Measurements from ENCODE around the gene KRTAP5-1. TPM values are rescaled to one million over a fixed set of nuclear protein-coding genes. Genes with fewer than 3 reads are reported as not detected.

The KRTAP5-1 gene
- total RNA-seq, 6 experiments from 2014 or later = not detected

- no peak for DNase-seq
- no peaks in the 10 kb centered on the region for H3K36me3 Mint-ChIP-seq (ENCODE audit: low read depth)
- no peak overlapping the region for H3K27ac Mint-ChIP-seq
- no peak overlapping the region for H3K4me3 Mint-ChIP-seq
- peaks cover 4% of the 10 kb centered on the region; the same call in 1 of the 2 replicates for H3K9me3 Mint-ChIP-seq
- H3K27me3 Mint-ChIP-seq (ENCODE audit: insufficient read depth) = peaks cover 32% of the 10 kb centered on the region
- no peak for TF ChIP-seq CTCF (IDR thresholded peaks at IDR 0.05)
- no peaks in the 10 kb centered on the region for H3K4me1 Mint-ChIP-seq (ENCODE audit: low read depth)
These were observed 42.8 kb downstream of the KRTAP5-1 start for GRCh38 chr11:1542267-1542666.

- Mint-ChIP-seq H3K36me3 (ENCODE audit: low read depth) (no peaks in the 10 kb centered on the region), H3K4me1 (ENCODE audit: low read depth) (no peaks in the 10 kb centered on the region), H3K27ac (no peak overlapping the region), H3K9me3 (peaks cover 4% of the 10 kb centered on the region; the same call in 1 of the 2 replicates), H3K27me3 (ENCODE audit: insufficient read depth) (peaks cover 35% of the 10 kb centered on the region), H3K4me3 (no peak overlapping the region)
- DNase-seq = no peak
- no peak for TF ChIP-seq CTCF (IDR thresholded peaks at IDR 0.05)
These were observed 43.4 kb downstream of the KRTAP5-1 start for GRCh38 chr11:1541474-1542204.

GRCh38 chr11:1540074-1540473, 45.0 kb downstream of the KRTAP5-1 start:
- DNase-seq = no peak
- H3K27me3 Mint-ChIP-seq (ENCODE audit: insufficient read depth) = peaks cover 31% of the 10 kb centered on the region
- H3K36me3 Mint-ChIP-seq (ENCODE audit: low read depth) = no peaks in the 10 kb centered on the region
- no peak overlapping the region for H3K4me3 Mint-ChIP-seq
- TF ChIP-seq CTCF (IDR thresholded peaks at IDR 0.05) = no peak
- peaks cover 9% of the 10 kb centered on the region for H3K4me1 Mint-ChIP-seq (ENCODE audit: low read depth)
- no peak overlapping the region for H3K27ac Mint-ChIP-seq
- H3K9me3 Mint-ChIP-seq = peaks cover 4% of the 10 kb centered on the region; the same call in 1 of the 2 replicates

- Mint-ChIP-seq H3K36me3 (ENCODE audit: low read depth) (no peaks in the 10 kb centered on the region), H3K27ac (no peak overlapping the region), H3K27me3 (ENCODE audit: insufficient read depth) (peaks cover 31% of the 10 kb centered on the region), H3K4me1 (ENCODE audit: low read depth) (peaks cover 20% of the 10 kb centered on the region), H3K9me3 (peaks cover 4% of the 10 kb centered on the region; the same call in 1 of the 2 replicates), H3K4me3 (no peak overlapping the region)
- TF ChIP-seq CTCF (IDR thresholded peaks at IDR 0.05) = no peak
- no peak for DNase-seq
These were observed 46.9 kb downstream of the KRTAP5-1 start for GRCh38 chr11:1538153-1538552.

GRCh38 chr11:1536065-1536843, 48.8 kb downstream of the KRTAP5-1 start:
- no peak for TF ChIP-seq CTCF (IDR thresholded peaks at IDR 0.05)
- no peak for DNase-seq
- Mint-ChIP-seq H3K27me3 (ENCODE audit: insufficient read depth) (peaks cover 27% of the 10 kb centered on the region), H3K4me3 (no peak overlapping the region), H3K4me1 (ENCODE audit: low read depth) (peaks cover 39% of the 10 kb centered on the region), H3K27ac (no peak overlapping the region), H3K9me3 (peaks cover 4% of the 10 kb centered on the region; the same call in 1 of the 2 replicates), H3K36me3 (ENCODE audit: low read depth) (no peaks in the 10 kb centered on the region)

All from HFFc6 (cell line).